ENCODE results near the gene IER5L. TPM values are rescaled to one million over a fixed set of nuclear protein-coding genes. Genes with fewer than 3 reads are reported as not detected.

IER5L gene
- polyA plus RNA-seq, 1 donor (not counting 4 experiments of a cell fraction or from before 2014, with no cell fraction given), result 2.1 TPM

DNA sequence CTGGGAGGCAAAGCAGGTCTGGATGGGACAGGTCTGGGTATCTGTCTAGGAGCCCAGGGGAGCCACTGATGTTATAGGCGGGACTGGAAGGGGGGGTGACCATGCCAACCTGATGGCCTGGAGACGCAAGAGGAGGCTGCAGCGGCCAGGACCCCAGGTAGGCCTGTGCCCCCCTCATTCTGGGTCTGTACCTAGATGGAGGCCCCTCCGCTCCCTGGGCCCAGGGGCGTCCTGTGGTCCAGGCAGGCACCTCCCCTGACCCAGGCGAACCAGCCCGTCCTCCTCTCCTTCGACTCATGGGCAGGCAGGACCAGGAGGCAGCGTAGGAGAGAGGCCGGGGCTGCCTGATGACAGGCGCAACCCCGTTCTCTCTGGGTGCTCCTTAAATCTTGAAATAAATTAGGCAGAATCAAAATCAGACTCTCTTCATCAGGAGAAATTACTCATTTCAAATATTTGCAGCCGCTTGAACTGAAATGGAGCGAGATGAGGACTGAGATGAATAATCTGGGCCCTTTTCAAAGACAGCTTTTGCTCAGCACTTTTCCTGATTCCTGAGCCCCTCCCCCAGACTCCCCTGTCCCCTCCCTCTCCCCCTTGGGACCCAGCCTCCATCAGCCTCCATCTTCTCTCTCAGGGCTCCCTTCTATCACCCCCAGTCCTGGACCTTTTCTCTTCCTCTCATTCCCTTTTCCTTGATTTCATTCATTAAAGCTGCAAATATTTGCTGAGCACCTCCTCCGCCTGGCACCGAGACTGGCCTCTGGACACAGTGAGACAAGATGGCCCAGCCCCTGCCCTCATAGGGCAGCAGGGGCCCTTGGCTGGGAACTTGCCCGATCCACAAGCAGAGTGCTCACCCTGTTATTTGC, 46.8 kb upstream of the IER5L start:
- H3K4me2 ChIP-seq (ENCODE audit: control insufficient read depth, extremely low read depth, insufficient read depth, low read depth, low read length), result no peak overlapping the region
- no peaks in the 10 kb centered on the region for H3K79me2 ChIP-seq (ENCODE audit: control insufficient read depth, insufficient read depth, low read length)
- DNase-seq (ENCODE audit: low read depth, low spot score), result no peak
- no peaks in the 10 kb centered on the region for H4K20me1 ChIP-seq (ENCODE audit: control insufficient read depth, extremely low read depth, insufficient read depth, low read length)
- no peaks in the 10 kb centered on the region for H3K36me3 ChIP-seq (ENCODE audit: control insufficient read depth in 2 of 2, extremely low read depth in 1 of 2, insufficient read depth in 2 of 2, low read length in 2 of 2)
- H3K9me3 ChIP-seq (ENCODE audit: control insufficient read depth, low read depth, low read length), result no peaks in the 10 kb centered on the region
- H3K4me1 ChIP-seq (ENCODE audit: control insufficient read depth, extremely low read depth, insufficient read depth, low read length), result peaks cover 17% of the 10 kb centered on the region
- no peak for TF ChIP-seq EZH2 (IDR thresholded peaks at IDR 0.05; ENCODE audit: low read length)
- TF ChIP-seq, protein P1, sequence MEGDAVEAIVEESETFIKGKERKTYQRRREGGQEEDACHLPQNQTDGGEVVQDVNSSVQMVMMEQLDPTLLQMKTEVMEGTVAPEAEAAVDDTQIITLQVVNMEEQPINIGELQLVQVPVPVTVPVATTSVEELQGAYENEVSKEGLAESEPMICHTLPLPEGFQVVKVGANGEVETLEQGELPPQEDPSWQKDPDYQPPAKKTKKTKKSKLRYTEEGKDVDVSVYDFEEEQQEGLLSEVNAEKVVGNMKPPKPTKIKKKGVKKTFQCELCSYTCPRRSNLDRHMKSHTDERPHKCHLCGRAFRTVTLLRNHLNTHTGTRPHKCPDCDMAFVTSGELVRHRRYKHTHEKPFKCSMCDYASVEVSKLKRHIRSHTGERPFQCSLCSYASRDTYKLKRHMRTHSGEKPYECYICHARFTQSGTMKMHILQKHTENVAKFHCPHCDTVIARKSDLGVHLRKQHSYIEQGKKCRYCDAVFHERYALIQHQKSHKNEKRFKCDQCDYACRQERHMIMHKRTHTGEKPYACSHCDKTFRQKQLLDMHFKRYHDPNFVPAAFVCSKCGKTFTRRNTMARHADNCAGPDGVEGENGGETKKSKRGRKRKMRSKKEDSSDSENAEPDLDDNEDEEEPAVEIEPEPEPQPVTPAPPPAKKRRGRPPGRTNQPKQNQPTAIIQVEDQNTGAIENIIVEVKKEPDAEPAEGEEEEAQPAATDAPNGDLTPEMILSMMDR (optimal IDR thresholded peaks at IDR 0.05 in 1 of 3, IDR thresholded peaks at IDR 0.05 in 1 of 3, conservative IDR thresholded peaks at IDR 0.05 in 1 of 3; ENCODE audit: extremely low read depth in 1 of 3, insufficient read depth in 2 of 3, low read length in 3 of 3), result no peak
- no peak overlapping the region for H3K27ac ChIP-seq (ENCODE audit: control insufficient read depth, insufficient read depth, low read length)
- no peak overlapping the region for H3K9ac ChIP-seq (ENCODE audit: control insufficient read depth, extremely low read depth, insufficient read depth, low read length)
- no peaks in the 10 kb centered on the region for H3K9me1 ChIP-seq (ENCODE audit: control insufficient read depth, extremely low read depth, insufficient read depth, low read length)
- H3K4me3 ChIP-seq (ENCODE audit: control insufficient read depth in 2 of 3, extremely low read depth in 1 of 3, insufficient read depth in 2 of 3, low read depth in 1 of 3, low read length in 3 of 3), result no peak overlapping the region
- H2AFZ ChIP-seq (ENCODE audit: control insufficient read depth, low read length), result no peak overlapping the region
- H3K27me3 ChIP-seq (ENCODE audit: control insufficient read depth, extremely low read depth, insufficient read depth, low read length), result no peaks in the 10 kb centered on the region
- dilution Hi-C loops (cut with MboI; ENCODE audit: extremely low pct_ligation_motif_present, low sequenced_read_pairs), result no loop called here
- FAIRE-seq, result peak; percentile 41

DNA sequence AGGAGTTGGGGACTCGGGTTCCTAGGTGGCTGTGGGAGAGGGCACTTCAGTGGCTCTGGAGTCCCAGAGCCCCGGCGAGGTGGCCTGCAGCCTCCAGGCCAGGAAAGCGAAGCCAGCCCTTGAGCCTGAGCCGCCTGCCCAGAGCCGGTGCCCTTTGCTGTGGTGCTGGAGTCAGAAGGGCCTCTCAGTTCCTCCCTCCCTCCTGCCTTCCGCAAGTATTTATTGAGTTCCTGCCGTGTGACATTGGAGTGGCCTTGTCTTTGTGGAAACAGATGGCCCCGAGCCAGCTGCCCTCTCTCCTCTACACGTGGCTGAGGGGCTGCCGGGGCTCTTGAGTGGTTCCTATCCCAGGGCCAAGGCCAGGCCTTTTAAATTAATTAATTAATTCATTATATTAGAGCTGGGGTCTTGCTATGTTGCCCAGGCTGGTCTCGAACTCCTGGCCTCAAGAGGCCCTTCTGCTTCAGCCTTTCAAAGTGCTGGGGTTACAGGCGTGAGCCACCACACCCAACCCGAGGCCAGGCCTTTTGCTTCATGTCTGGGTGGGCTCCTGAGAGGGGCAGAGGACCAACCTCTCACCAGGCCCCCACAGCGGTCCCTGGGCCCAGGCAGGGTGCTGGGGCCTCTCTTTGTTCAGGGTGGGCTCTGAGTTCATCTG, 45.6 kb upstream of the IER5L start:
- Histone ChIP-seq H3K27me3 (ENCODE audit: control insufficient read depth, extremely low read depth, insufficient read depth, low read length) (no peaks in the 10 kb centered on the region), H3K27ac (ENCODE audit: control insufficient read depth, insufficient read depth, low read length) (no peak overlapping the region), H3K9me3 (ENCODE audit: control insufficient read depth, low read depth, low read length) (no peaks in the 10 kb centered on the region), H4K20me1 (ENCODE audit: control insufficient read depth, extremely low read depth, insufficient read depth, low read length) (no peaks in the 10 kb centered on the region), H3K9ac (ENCODE audit: control insufficient read depth, extremely low read depth, insufficient read depth, low read length) (no peak overlapping the region), H3K36me3 (ENCODE audit: control insufficient read depth in 2 of 2, extremely low read depth in 1 of 2, insufficient read depth in 2 of 2, low read length in 2 of 2) (no peaks in the 10 kb centered on the region), H3K4me3 (ENCODE audit: control insufficient read depth in 2 of 3, extremely low read depth in 1 of 3, insufficient read depth in 2 of 3, low read depth in 1 of 3, low read length in 3 of 3) (no peak overlapping the region), H3K79me2 (ENCODE audit: control insufficient read depth, insufficient read depth, low read length) (no peaks in the 10 kb centered on the region), H3K9me1 (ENCODE audit: control insufficient read depth, extremely low read depth, insufficient read depth, low read length) (no peaks in the 10 kb centered on the region), H3K4me1 (ENCODE audit: control insufficient read depth, extremely low read depth, insufficient read depth, low read length) (peaks cover 17% of the 10 kb centered on the region), H2AFZ (ENCODE audit: control insufficient read depth, low read length) (no peak overlapping the region), H3K4me2 (ENCODE audit: control insufficient read depth, extremely low read depth, insufficient read depth, low read depth, low read length) (no peak overlapping the region)
- FAIRE-seq (no peak), DNase-seq (ENCODE audit: low read depth, low spot score) (no peak)
- dilution Hi-C loops (cut with MboI; ENCODE audit: extremely low pct_ligation_motif_present, low sequenced_read_pairs), result no loop called here
- TF ChIP-seq, protein P1 (optimal IDR thresholded peaks at IDR 0.05 in 1 of 3, IDR thresholded peaks at IDR 0.05 in 1 of 3, conservative IDR thresholded peaks at IDR 0.05 in 1 of 3; ENCODE audit: extremely low read depth in 1 of 3, insufficient read depth in 2 of 3, low read length in 3 of 3), result no peak
- no peak for TF ChIP-seq EZH2 (IDR thresholded peaks at IDR 0.05; ENCODE audit: low read length)
